ENCODE results near the gene BEND5. TPM values are rescaled to one million over a fixed set of nuclear protein-coding genes. Genes with fewer than 3 reads are reported as not detected.

The BEND5 gene
- total RNA-seq, 1 donor from 2014 or later: not detected

DNA sequence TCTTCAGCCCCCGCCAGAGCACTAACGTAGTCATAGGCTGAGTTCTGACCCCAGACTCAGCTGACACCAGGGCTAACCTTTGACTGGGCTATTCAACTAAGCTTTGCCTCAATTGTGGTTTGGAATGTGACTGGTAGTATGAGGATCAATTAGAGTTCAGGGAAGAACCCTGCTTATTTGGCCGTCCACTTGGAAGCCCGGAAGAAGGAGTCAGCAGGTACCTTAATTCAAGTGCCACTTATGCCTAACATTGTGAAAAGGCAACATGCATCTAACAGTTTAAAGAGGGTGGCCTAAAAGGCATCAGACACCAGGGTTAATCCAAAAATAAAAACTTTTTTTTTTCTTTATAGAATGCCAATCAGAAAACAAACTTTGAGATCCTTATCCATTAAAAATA is 92.3 kb downstream of the BEND5 start:
- TF ChIP-seq, protein P1, sequence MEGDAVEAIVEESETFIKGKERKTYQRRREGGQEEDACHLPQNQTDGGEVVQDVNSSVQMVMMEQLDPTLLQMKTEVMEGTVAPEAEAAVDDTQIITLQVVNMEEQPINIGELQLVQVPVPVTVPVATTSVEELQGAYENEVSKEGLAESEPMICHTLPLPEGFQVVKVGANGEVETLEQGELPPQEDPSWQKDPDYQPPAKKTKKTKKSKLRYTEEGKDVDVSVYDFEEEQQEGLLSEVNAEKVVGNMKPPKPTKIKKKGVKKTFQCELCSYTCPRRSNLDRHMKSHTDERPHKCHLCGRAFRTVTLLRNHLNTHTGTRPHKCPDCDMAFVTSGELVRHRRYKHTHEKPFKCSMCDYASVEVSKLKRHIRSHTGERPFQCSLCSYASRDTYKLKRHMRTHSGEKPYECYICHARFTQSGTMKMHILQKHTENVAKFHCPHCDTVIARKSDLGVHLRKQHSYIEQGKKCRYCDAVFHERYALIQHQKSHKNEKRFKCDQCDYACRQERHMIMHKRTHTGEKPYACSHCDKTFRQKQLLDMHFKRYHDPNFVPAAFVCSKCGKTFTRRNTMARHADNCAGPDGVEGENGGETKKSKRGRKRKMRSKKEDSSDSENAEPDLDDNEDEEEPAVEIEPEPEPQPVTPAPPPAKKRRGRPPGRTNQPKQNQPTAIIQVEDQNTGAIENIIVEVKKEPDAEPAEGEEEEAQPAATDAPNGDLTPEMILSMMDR (IDR thresholded peaks at IDR 0.05; ENCODE audit: insufficient read depth, low read length, severe bottlenecking): no peak
- no peaks in the 10 kb centered on the region for H3K36me3 ChIP-seq (ENCODE audit: control insufficient read depth, insufficient read depth, low read length)
- DNase-seq (ENCODE audit: low read depth) (no peak), FAIRE-seq (no peak)
- peaks cover 2% of the 10 kb centered on the region for H3K27me3 ChIP-seq (ENCODE audit: control insufficient read depth, insufficient read depth, low read length)
- no peak overlapping the region for H3K4me3 ChIP-seq (ENCODE audit: low read depth, low read length)

DNA sequence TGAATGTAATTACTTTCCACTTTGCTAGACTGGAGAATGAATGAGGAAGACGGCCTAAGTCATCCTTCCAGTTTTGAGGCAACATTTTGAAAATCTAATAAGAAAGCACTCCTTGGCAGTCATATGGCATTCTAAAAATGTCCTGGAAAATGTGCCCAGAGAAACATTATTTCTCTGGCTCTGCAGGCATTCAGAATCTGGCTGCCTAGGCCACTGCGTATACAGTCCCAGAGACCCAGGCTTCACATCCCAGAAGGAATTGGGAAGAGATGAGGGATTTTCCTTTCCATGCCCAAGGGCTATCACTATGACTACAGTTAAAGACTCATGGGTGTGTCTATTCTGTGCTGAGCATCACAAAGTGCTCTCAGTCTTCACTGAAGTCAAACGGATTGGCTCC is 92.9 kb downstream of the BEND5 start:
- no peak for DNase-seq (ENCODE audit: low read depth)
- no peak for FAIRE-seq
- TF ChIP-seq, protein P1 (IDR thresholded peaks at IDR 0.05; ENCODE audit: insufficient read depth, low read length, severe bottlenecking): no peak
- Histone ChIP-seq H3K36me3 (ENCODE audit: control insufficient read depth, insufficient read depth, low read length) (no peaks in the 10 kb centered on the region), H3K4me3 (ENCODE audit: low read depth, low read length) (no peak overlapping the region), H3K27me3 (ENCODE audit: control insufficient read depth, insufficient read depth, low read length) (peaks cover 2% of the 10 kb centered on the region)

- DNase-seq (ENCODE audit: low read depth) (no peak), FAIRE-seq (peak; percentile 64)
These were observed 95.0 kb downstream of the BEND5 start for GRCh38 chr1:48681476-48682305.

GRCh38 chr1:48680411-48681035 is 96.2 kb downstream of the BEND5 start:
- DNase-seq (ENCODE audit: low read depth) (no peak), FAIRE-seq (no peak)
- no peaks in the 10 kb centered on the region for H3K36me3 ChIP-seq (ENCODE audit: control insufficient read depth, insufficient read depth, low read length)
- TF ChIP-seq, protein P1 (IDR thresholded peaks at IDR 0.05; ENCODE audit: insufficient read depth, low read length, severe bottlenecking): peak; percentile 19
- no peak overlapping the region for H3K4me3 ChIP-seq (ENCODE audit: low read depth, low read length)
- H3K27me3 ChIP-seq (ENCODE audit: control insufficient read depth, insufficient read depth, low read length): no peaks in the 10 kb centered on the region

More at GRCh38 chr1:48681476-48682305, 95.0 kb downstream of the BEND5 start:
- peaks cover 1% of the 10 kb centered on the region for H3K27me3 ChIP-seq (ENCODE audit: control insufficient read depth, insufficient read depth, low read length)
- H3K4me3 ChIP-seq (ENCODE audit: low read depth, low read length): no peak overlapping the region
- TF ChIP-seq, protein P1 (IDR thresholded peaks at IDR 0.05; ENCODE audit: insufficient read depth, low read length, severe bottlenecking): no peak
- H3K36me3 ChIP-seq (ENCODE audit: control insufficient read depth, insufficient read depth, low read length): no peaks in the 10 kb centered on the region

GRCh38 chr1:48679859-48680258 is 96.8 kb downstream of the BEND5 start:
- no peaks in the 10 kb centered on the region for H3K36me3 ChIP-seq (ENCODE audit: control insufficient read depth, insufficient read depth, low read length)
- FAIRE-seq (no peak), DNase-seq (ENCODE audit: low read depth) (no peak)
- TF ChIP-seq, protein P1 (IDR thresholded peaks at IDR 0.05; ENCODE audit: insufficient read depth, low read length, severe bottlenecking): no peak
- H3K4me3 ChIP-seq (ENCODE audit: low read depth, low read length): no peak overlapping the region
- no peaks in the 10 kb centered on the region for H3K27me3 ChIP-seq (ENCODE audit: control insufficient read depth, insufficient read depth, low read length)
